Parathyroid adenoma (tissue), 2 donors: ENCODE data around the gene ZP4.

Source experiments
- H2AFZ ChIP-seq: fragments of 300-600 bp; sonication (generic); one replicate; pipeline ENCODE4 v1.7.0; 2017; ENCODE audit warnings: antibody characterized with exemption, mild to moderate bottlenecking
- H3K27ac ChIP-seq: fragments of 300-600 bp; sonication (generic); one replicate; pipeline ENCODE4 v1.7.0; 2017
- H3K27me3 ChIP-seq: fragments of 300-600 bp; sonication (generic); one replicate; pipeline ENCODE4 v1.7.0; 2017; ENCODE audit warnings: low read length; ENCODE audit not compliant: control insufficient read depth, insufficient read depth
- H3K36me3 ChIP-seq: fragments of 300-600 bp; sonication (generic); one replicate; pipeline ENCODE4 v1.7.0; 2017; ENCODE audit warnings: low read length; ENCODE audit not compliant: control insufficient read depth, insufficient read depth
- H3K4me1 ChIP-seq: fragments of 300-600 bp; sonication (generic); one replicate; pipeline ENCODE4 v1.7.0; 2017; ENCODE audit warnings: control low read depth
- H3K4me2 ChIP-seq: fragments of 300-600 bp; sonication (generic); one replicate; pipeline ENCODE4 v1.7.0; 2017; ENCODE audit warnings: low read length
- H3K4me3 ChIP-seq: fragments of 300-600 bp; sonication (generic); one replicate; pipeline ENCODE4 v1.7.0; 2017; ENCODE audit warnings: low read depth, low read length
- H3K79me2 ChIP-seq: fragments of 300-600 bp; sonication (generic); one replicate; pipeline ENCODE4 v1.7.0; 2017; ENCODE audit warnings: control low read depth
- H3K9ac ChIP-seq: fragments of 300-600 bp; sonication (generic); one replicate; pipeline ENCODE4 v1.7.0; 2017; ENCODE audit warnings: mild to moderate bottlenecking
- H3K9me3 ChIP-seq: fragments of 300-600 bp; sonication (generic); one replicate; pipeline ENCODE4 v1.7.0; 2017; ENCODE audit warnings: low read length; ENCODE audit not compliant: control insufficient read depth
- TF ChIP-seq, protein P1 (sequence below): fragments of 300-600 bp; sonication (generic); IDR thresholded peaks from one replicate; pipeline ENCODE4 v1.7.0; 2017; ENCODE audit warnings: antibody characterized with exemption, mild to moderate bottlenecking
- donor health status: primary hyperparathyroidism.

Gene ZP4

DNA sequence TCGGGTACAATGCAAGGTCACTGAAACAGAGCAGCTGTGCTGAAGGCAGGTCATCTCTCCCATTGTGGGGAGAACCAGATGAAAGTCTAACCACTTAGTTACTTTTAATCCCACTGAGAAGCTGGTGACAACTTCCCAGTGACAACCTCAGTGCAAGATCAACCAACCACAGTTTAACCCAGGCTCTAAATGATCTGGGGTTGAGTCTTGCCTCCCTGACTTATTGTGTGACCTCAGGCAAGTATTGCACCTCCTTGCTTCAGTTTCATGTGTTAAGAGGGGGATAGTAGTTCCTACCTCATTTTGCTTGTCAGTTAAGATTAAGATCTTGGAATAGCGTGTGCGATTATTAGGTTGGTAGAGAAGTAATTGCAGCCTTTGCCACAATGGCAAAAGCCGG, 3.2 kb downstream of the ZP4 start:
- Histone ChIP-seq H3K27ac (no peak overlapping the region), H3K4me1 (no peaks in the 10 kb centered on the region), H2AFZ (no peak overlapping the region), H3K4me3 (no peak overlapping the region), H3K9ac (no peak overlapping the region), H3K9me3 (no peaks in the 10 kb centered on the region), H3K36me3 (no peaks in the 10 kb centered on the region), H3K79me2 (no peaks in the 10 kb centered on the region), H3K27me3 (no peaks in the 10 kb centered on the region), H3K4me2 (no peak overlapping the region)
- TF ChIP-seq, protein P1, sequence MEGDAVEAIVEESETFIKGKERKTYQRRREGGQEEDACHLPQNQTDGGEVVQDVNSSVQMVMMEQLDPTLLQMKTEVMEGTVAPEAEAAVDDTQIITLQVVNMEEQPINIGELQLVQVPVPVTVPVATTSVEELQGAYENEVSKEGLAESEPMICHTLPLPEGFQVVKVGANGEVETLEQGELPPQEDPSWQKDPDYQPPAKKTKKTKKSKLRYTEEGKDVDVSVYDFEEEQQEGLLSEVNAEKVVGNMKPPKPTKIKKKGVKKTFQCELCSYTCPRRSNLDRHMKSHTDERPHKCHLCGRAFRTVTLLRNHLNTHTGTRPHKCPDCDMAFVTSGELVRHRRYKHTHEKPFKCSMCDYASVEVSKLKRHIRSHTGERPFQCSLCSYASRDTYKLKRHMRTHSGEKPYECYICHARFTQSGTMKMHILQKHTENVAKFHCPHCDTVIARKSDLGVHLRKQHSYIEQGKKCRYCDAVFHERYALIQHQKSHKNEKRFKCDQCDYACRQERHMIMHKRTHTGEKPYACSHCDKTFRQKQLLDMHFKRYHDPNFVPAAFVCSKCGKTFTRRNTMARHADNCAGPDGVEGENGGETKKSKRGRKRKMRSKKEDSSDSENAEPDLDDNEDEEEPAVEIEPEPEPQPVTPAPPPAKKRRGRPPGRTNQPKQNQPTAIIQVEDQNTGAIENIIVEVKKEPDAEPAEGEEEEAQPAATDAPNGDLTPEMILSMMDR, result no peak

DNA sequence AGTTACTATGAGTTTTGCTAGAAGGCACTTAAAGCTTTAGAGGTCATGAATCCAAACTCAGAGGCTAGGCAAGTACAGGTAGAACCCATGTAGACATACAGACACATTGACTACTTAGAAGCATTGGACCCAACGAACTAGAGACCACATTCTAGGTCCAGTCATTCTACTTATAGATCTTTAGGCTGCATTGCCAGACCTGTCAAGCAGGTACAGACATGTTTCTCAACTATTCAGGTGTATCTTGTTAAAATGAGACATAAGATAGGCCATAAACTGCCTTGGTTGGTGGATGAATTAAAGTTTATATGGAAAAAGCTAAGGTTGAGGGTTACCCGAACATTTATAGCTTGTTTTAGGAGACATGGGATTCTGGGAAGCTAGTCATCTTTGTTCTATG, 6.5 kb downstream of the ZP4 start:
- H3K9me3 ChIP-seq, result no peaks in the 10 kb centered on the region
- H2AFZ ChIP-seq, result no peak overlapping the region
- no peak overlapping the region for H3K4me2 ChIP-seq
- H3K27ac ChIP-seq, result no peak overlapping the region
- H3K27me3 ChIP-seq, result no peaks in the 10 kb centered on the region
- H3K36me3 ChIP-seq, result no peaks in the 10 kb centered on the region
- TF ChIP-seq, protein P1, result no peak
- H3K4me1 ChIP-seq, result no peaks in the 10 kb centered on the region
- H3K9ac ChIP-seq, result no peak overlapping the region
- H3K4me3 ChIP-seq, result no peak overlapping the region
- no peaks in the 10 kb centered on the region for H3K79me2 ChIP-seq

DNA sequence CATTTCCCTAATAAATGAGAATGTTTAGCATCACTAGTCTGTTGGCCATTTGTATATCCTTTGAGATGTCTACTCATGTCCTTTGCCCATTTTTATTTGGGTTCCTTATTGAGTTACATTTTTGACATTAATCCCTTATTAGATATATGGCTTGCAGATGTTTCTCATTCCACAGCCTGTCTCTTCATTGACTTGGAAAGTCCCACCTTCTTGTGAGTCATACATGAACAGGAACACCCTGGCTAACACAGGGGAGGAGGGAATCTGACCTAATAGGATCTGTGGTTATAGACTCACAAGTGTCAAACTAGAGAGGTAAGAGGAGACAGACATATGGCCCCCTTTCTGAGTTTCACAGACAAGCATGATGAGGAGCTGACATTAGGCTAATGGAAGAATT, 11.5 kb downstream of the ZP4 start:
- H3K9ac ChIP-seq, result no peak overlapping the region

DNA sequence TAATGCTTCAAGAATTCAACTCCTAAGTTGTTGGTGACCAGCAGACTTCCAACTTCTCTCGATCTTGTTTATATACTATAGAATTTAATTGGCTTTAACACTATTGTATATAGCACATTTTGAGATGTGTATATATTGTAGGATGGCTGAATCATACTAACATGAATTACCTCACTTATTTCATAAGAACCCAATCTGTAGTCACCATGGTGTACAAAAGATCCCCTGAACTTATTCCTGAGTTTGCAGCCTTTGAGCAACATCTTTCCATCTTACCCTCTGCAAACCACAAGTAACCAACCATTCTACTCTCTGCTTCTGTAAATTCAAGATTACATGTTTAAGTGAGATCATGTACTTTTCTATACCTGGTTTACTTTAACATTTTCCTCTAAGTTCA, 12.3 kb downstream of the ZP4 start:
- no peaks in the 10 kb centered on the region for H3K9me3 ChIP-seq
- no peak overlapping the region for H2AFZ ChIP-seq
- no peaks in the 10 kb centered on the region for H3K4me1 ChIP-seq
- no peak overlapping the region for H3K4me2 ChIP-seq
- no peaks in the 10 kb centered on the region for H3K36me3 ChIP-seq
- TF ChIP-seq, protein P1, result no peak
- no peaks in the 10 kb centered on the region for H3K79me2 ChIP-seq
- H3K9ac ChIP-seq, result no peak overlapping the region
- H3K27me3 ChIP-seq, result no peaks in the 10 kb centered on the region
- no peak overlapping the region for H3K4me3 ChIP-seq
- no peak overlapping the region for H3K27ac ChIP-seq

More for the DNA sequence above, 11.5 kb downstream of the ZP4 start:
- H3K4me1 ChIP-seq, result no peaks in the 10 kb centered on the region
- H3K27me3 ChIP-seq, result no peaks in the 10 kb centered on the region
- no peak overlapping the region for H3K4me2 ChIP-seq
- no peaks in the 10 kb centered on the region for H3K36me3 ChIP-seq
- no peak overlapping the region for H3K27ac ChIP-seq
- TF ChIP-seq, protein P1, result no peak
- no peaks in the 10 kb centered on the region for H3K9me3 ChIP-seq
- H3K4me3 ChIP-seq, result no peak overlapping the region
- H3K79me2 ChIP-seq, result no peaks in the 10 kb centered on the region
- H2AFZ ChIP-seq, result no peak overlapping the region

DNA sequence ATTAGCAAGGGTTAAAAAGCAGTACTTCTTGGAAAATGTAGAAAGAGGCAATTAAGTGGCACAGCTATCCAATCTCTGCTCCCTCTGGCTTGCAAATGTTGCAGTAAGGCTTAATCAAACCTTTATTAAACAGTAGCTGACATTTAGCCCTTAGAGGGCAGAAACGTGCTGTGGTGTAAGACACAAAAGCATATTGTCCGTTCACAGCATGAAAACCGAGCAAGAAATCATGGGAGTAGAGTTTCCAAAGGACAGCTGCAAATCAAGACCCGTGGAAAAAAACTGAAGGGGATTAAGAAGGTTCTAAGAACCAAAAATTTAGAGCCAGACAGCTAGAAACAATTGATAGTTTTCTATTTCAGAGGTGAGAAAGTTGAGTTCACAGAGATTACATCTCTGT, 13.1 kb downstream of the ZP4 start:
- TF ChIP-seq, protein P1, result no peak
- Histone ChIP-seq H3K27me3 (no peaks in the 10 kb centered on the region), H3K27ac (no peak overlapping the region), H2AFZ (no peak overlapping the region), H3K36me3 (no peaks in the 10 kb centered on the region), H3K4me2 (no peak overlapping the region), H3K4me1 (no peaks in the 10 kb centered on the region), H3K4me3 (no peak overlapping the region), H3K79me2 (no peaks in the 10 kb centered on the region), H3K9me3 (no peaks in the 10 kb centered on the region), H3K9ac (no peak overlapping the region)
